AG09319 (cell line): ENCODE measurements around the gene GALNT13.

Experiments used
- DNase-seq: peaks from one replicate; pipeline ENCODE4 v3.0.0-alpha.2; 2010; ENCODE audit warnings: low read depth; ENCODE audit errors: extremely low read depth
- CTCF ChIP-seq: IDR thresholded peaks from 2 replicates; pipeline ENCODE4 v1.5.1; 2011; ENCODE audit warnings: low read depth, mild to moderate bottlenecking, inconsistent platforms, low read length, moderate library complexity

The GALNT13 gene

GRCh38 chr2:154452906-154453493 is 581.3 kb downstream of the GALNT13 start:
- no peak for TF ChIP-seq CTCF
- no peak for DNase-seq

- no peak for TF ChIP-seq CTCF
- DNase-seq: no peak
These were observed 583.4 kb downstream of the GALNT13 start for GRCh38 chr2:154455166-154455565.

GRCh38 chr2:154455866-154456265 is 584.1 kb downstream of the GALNT13 start:
- no peak for TF ChIP-seq CTCF

GRCh38 chr2:154457286-154457685 is 585.6 kb downstream of the GALNT13 start:
- DNase-seq: no peak

More at GRCh38 chr2:154455866-154456265, 584.1 kb downstream of the GALNT13 start:
- DNase-seq: no peak

GRCh38 chr2:154459286-154459685 is 587.6 kb downstream of the GALNT13 start:
- no peak for DNase-seq

More at GRCh38 chr2:154457286-154457685, 585.6 kb downstream of the GALNT13 start:
- no peak for TF ChIP-seq CTCF

GRCh38 chr2:154462634-154463033 is 590.9 kb downstream of the GALNT13 start:
- no peak for DNase-seq
- no peak for TF ChIP-seq CTCF

More at GRCh38 chr2:154459286-154459685, 587.6 kb downstream of the GALNT13 start:
- TF ChIP-seq CTCF: no peak

- no peak for TF ChIP-seq CTCF
- no peak for DNase-seq
These were observed 594.5 kb downstream of the GALNT13 start for GRCh38 chr2:154466226-154466625.
